ENCODE data around the gene TTLL11.

The TTLL11 gene

GRCh38 chr9:122124528-122124927 lies 31.4 kb upstream of the TTLL11 start:
- no peak for DNase-seq (ENCODE audit: low read depth)
- no peak for TF ChIP-seq CTCF (IDR thresholded peaks at IDR 0.05; ENCODE audit: insufficient read depth, low read depth, low read length, missing control alignments)
- no peak overlapping the region for H3K4me3 ChIP-seq (ENCODE audit: low read length)

- no peak overlapping the region for H3K4me3 ChIP-seq (ENCODE audit: low read length)
- no peak for TF ChIP-seq CTCF (IDR thresholded peaks at IDR 0.05; ENCODE audit: insufficient read depth, low read depth, low read length, missing control alignments)
- no peak for DNase-seq (ENCODE audit: low read depth)
Measured at GRCh38 chr9:122124048-122124447, 30.9 kb upstream of the TTLL11 start.

GRCh38 chr9:122122903-122123632 lies 30.0 kb upstream of the TTLL11 start:
- peak; percentile 62 for DNase-seq (ENCODE audit: low read depth)
- H3K4me3 ChIP-seq (ENCODE audit: low read length) = no peak overlapping the region
- TF ChIP-seq CTCF (IDR thresholded peaks at IDR 0.05; ENCODE audit: insufficient read depth, low read depth, low read length, missing control alignments) = peak; percentile 94

- no peak for TF ChIP-seq CTCF (IDR thresholded peaks at IDR 0.05; ENCODE audit: insufficient read depth, low read depth, low read length, missing control alignments)
- no peak for DNase-seq (ENCODE audit: low read depth)
- no peak overlapping the region for H3K4me3 ChIP-seq (ENCODE audit: low read length)
Measured at GRCh38 chr9:122122468-122122867, 29.4 kb upstream of the TTLL11 start.

- no peak overlapping the region for H3K4me3 ChIP-seq (ENCODE audit: low read length)
- no peak for TF ChIP-seq CTCF (IDR thresholded peaks at IDR 0.05; ENCODE audit: insufficient read depth, low read depth, low read length, missing control alignments)
- no peak for DNase-seq (ENCODE audit: low read depth)
Measured at GRCh38 chr9:122121931-122122330, 28.8 kb upstream of the TTLL11 start.

- no peak for TF ChIP-seq CTCF (IDR thresholded peaks at IDR 0.05; ENCODE audit: insufficient read depth, low read depth, low read length, missing control alignments)
- DNase-seq (ENCODE audit: low read depth) = no peak
- H3K4me3 ChIP-seq (ENCODE audit: low read length) = no peak overlapping the region
Measured at GRCh38 chr9:122121391-122121790, 28.3 kb upstream of the TTLL11 start.
